Prostate gland (tissue), 2 donors: Measurements from ENCODE around the gene TYMP.

ENCODE experiments used
- CTCF ChIP-seq, 4 experiments: fragments of 200-600 bp in 2 of 4; fragments of 450-650 bp in 2 of 4; sonication (generic) in 2 of 4; IDR thresholded peaks; 1 replicate in 3 of 4; 2 replicates in 1 of 4; pipeline ENCODE4 v1.5.1; 2016 to 2019; ENCODE audit warnings: antibody characterized with exemption in 4 of 4, mild to moderate bottlenecking in 2 of 4, moderate library complexity in 2 of 4
- POLR2AphosphoS5 ChIP-seq: sonication (generic); formaldehyde crosslinking; IDR thresholded peaks from one replicate; pipeline ENCODE4 v1.6.1; 2017; ENCODE audit warnings: antibody characterized with exemption

- TF ChIP-seq CTCF (IDR thresholded peaks at IDR 0.05), result no peak
- no peak for TF ChIP-seq POLR2AphosphoS5
Observed at GRCh38 chr22:50505276-50505775, 24.5 kb downstream of the TYMP start.
